Activated CD4-positive, alpha-beta T cell treated with anti-CD3 and anti-CD28 coated beads, Interleukin-2, amount 50 U/mL, for 1 hour (primary cell): ENCODE data around the gene TRAF3.

Source experiments
- DNase-seq: peaks from one replicate; pipeline ENCODE4 v3.0.0-alpha.2; 2020

The TRAF3 gene

DNA sequence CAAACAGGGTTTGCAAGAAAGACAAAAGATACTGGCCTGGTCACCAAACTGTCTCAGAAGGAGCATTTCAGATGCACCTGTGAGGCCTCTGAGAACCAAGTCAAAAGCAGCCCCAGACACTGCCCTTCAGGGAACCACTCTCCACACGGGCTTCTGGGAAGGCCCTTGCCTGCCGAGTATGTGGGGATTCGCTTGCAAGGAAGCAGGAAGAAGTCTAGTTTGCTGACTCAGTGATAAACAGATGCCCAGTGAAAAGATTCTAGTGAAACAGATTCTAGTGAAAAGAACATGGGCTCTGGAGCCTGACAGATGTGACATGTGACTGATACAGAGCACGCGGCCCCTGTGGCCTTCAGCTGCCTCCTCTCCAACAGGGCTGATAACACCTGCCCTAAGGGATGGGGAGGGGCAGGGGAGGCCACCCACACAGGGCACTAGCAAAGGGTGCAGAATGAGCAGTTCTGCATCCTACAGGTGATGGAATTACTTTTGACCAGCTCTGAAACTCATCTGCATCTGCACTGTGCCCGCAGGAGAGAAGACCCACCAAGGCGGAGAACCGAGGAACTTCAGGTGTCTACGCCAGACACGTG lies 164.3 kb downstream of the TRAF3 start:
- no peak for DNase-seq

- no peak for DNase-seq
Measured at GRCh38 chr14:102942069-102942468, 164.8 kb downstream of the TRAF3 start.

DNA sequence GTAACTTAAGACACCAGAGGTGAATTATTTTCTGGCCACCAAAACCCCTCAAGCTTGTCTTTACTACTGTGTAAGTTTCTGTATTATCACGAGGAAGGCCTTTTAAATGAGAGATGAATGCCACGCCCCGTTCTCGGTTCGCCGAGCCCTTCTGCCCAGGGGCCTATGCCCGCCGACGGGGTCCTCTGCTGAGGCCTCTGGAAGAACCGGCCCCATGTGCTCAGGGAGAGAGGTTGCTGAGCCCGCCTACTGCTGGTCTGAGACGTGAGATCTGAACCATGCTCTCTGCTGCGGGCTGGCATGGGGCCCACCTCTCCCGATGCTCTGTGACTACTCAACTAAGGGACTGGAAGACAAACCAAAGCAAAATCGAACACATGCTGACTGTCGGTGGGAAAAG lies 166.2 kb downstream of the TRAF3 start:
- no peak for DNase-seq

DNA sequence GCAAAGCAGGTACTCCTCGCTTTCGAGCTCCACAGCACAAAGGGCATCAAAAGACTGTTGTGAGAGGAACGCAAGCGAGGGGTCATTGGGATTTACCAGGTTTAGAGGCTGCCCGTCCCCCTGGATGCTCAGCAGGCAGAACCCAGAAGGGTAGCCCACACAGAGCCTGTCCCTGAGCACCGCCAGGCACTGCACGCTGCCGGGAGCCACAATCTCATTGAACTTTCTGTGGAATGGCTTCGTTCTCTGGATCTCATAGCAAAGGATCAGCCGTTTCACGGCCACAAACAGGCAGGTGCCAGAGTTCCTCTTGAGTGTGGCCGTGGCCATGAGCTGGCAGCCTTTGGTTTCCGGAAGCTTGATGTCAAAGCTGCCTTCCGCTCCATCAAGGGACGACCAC lies 166.7 kb downstream of the TRAF3 start:
- DNase-seq = no peak

DNA sequence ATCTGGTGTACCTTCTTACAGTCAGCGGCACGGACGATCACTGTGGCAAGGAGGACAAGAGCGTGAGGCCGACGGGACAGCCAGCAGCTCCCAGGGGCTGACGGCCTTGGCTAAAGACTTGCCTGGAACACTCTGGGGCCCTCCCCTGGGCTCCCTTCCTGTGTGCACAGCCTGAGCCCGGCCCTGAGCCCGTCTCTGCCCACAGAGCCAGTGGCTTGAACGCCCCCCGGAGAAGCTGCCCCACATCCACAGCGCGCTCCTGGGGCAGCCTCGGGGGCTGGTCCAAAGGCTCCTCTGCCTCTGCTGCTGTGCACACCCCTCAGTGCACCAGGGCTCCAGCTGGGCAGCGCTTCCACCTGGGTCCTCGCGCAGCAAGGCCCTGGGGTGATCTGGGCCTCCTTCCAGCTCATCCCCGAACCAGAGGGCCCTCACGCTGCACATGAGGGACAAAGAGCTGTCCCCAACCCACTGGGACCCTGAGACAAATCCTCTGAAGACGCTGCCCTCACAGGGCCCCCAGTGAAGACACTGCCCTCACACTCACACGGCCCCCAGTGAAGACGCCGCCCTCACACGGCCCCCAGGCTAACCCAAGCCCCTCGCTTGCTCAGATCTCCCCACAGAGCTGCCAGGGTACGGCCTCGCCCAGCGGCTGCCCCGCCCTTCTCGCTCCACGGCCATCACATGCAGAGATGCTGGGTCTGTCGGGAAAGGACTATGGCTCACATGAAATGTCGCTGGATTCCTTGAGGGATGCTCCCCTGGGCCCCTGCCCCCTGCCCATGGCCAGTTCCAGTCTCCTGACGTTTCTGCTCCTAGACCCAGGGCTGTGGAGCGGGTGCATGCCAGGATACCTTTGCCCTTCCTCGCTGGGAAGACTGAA lies 167.4 kb downstream of the TRAF3 start:
- no peak for DNase-seq

GRCh38 chr14:102945346-102946130 lies 168.3 kb downstream of the TRAF3 start:
- no peak for DNase-seq

DNA sequence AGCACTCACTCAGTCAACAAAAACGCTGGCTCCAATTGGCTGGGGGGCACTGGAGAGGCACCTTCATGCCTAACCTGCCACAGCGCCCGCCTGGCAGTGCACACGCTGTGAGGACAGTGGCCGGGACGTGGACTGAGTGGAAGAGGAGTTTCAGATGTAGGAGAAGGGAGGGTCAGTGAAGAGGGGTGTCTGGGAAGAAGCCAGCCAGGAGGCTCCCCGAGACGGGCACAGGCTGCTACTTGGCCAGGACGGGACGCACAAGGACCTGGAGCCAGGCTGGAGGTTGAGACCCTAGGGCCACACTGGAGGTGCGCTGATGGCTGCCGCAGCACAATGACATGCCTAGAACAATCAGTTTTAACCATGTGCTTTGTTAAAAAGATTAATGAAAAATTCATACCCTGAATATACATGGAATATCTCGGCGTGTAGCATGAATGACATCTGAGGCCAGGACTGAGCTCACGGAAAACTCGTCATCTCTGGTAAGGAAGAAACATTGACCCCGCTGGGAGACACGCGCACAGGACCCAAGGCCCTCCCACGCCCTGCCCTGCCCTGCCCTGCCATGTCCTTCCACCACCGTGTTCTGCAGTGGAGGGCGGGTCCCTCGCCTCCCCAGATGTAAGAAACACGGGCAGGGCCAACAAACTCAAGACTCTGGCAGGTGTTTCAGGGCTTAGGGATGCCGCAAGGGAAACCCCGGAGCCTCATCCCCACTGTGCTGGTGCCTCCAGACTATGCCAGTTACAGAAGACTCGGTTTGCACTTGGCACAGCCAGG lies 170.3 kb downstream of the TRAF3 start:
- DNase-seq = no peak

DNA sequence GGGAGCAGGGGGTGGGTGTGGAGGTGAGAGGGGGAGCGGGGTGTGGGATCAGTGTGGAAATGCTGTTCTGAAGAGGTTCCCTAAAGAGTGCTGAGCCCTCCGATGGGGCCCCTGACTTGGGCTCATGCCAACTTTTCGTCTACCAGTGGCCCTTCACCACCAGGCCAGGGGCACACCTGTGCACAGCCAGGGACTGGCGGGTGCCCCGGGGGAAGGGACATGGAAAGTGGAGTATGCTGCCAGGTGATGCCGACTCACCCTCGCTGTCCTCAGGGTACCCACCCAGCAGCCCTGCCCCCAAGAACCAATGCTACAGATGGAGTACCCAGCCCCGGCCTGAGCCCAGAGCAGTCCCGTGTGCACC lies 171.4 kb downstream of the TRAF3 start:
- no peak for DNase-seq

DNA sequence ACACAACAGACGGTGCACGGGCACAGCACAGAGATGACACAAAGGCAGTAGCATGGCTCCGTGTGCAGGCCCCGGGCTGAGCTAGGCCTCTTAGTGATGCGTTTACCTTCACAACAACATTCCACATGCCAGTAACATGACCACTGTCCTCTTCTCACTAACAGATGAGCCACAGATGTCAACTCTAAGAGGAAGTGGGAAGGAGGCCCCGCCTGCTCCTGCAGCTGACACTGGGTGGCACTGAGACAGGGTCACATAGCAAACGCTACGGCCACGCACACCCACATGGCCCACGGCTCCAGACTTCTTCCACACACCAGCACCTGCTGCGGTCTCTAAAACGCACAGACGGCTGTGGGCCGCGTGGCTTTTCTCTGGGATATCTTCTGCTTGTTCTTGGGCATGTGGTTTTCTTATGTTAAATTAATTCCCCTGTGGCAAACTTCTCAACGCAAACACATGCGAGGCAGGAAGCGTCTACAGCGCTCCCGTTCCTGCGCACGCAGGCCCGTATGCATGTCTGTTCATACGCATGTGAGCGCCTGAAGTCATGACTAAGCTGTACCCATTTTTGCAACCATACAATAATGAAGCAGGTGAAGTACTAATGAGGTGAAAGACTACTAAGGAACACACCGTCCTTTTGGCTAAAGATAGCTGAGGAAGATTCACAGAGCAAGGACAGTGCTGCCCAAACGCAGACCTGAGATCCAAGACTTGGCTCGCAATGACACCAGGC lies 172.0 kb downstream of the TRAF3 start:
- DNase-seq = peak; percentile 19

DNA sequence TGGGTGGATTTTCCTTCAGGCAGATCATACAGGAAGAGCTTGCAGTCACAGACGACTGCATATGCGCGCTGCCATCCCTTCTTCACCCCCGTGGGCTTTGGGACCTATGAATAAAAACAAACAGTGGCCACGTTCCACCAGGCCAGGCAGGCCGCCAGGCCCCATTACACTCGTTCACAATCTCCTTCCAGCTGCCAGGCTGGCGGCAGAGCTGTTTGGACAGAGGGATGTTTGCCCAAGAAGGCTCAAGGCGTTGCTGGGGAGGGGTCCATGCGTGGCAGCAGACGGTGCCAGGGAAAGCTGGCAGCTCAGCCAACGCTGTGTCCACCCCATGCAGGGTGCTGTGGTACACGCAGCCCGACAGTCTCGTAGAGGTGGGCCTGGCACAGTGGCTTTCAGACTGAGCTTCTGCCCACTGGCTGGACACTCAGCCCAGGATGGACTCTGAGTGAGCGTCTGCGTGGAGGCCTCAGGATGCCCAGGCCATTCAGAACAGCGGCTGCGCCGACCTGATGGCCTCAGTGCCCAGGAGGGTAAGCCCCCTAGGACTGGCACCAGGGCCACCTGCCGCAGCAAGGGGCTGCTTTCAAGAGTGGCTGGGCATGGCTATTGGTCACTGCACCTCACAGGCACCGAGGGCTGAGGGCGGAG lies 172.7 kb downstream of the TRAF3 start:
- DNase-seq = no peak

DNA sequence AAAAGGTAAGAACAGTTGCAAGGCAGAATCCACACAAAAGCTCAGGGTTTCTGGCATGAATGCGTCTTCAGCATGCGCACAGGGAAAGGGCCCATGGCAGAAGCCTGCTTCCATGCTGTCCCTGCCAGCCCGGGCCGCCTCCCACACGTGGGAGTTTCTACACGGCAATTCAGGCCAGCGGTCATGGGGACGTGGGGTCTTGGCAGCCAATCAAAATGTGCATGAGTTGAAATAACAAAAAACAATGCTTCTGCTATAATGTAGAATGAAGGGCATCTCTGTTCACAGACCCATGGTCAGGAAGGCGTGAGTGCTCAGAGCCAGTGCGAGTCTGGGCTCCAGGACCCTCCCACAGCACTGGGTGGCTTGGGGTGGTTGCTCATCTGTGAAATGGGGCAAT lies 173.8 kb downstream of the TRAF3 start:
- DNase-seq = no peak

DNA sequence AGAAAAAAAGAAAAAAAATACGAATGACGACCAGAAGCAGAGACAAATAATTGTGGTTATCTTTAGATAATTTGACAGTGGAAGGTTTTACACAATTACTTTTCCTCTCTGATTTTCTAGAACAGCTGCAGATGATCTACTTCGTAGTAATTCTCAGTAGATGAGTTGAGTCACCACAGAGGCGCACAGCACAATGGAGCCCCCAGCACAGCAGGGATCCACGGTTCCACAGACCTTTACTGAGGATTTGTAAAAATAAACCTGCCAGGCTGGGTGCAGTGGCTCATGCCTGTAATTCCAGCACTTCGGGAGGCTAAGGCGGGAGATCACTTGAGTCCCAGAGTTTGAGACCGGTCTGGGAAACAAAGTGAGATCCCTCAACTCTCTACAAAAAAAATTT lies 174.6 kb downstream of the TRAF3 start:
- DNase-seq = no peak

- DNase-seq = no peak
Measured at GRCh38 chr14:102952276-102952675, 175.0 kb downstream of the TRAF3 start.

DNA sequence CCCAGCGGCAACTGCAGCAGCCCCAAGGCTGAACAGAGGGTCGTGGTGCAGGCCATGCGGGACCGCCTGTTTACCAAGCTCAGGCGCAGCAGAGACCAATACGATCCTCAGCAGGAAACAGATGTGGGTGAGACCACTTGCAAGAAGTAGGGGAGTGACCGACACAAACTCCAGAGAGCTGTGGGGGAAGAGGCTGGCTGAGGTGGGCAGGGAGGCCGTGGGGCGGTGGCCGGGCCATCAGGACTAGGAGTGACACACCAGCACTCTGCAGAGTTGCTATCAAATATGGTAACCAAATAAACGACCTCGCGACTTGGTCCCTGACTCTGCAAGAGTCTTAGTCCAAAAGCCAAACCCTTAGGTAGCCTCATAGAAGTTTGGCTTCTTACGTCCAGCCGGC lies 175.9 kb downstream of the TRAF3 start:
- no peak for DNase-seq

GRCh38 chr14:102954081-102954789 lies 177.0 kb downstream of the TRAF3 start:
- no peak for DNase-seq

- DNase-seq = no peak
Measured at GRCh38 chr14:102955636-102956408, 178.6 kb downstream of the TRAF3 start.

DNA sequence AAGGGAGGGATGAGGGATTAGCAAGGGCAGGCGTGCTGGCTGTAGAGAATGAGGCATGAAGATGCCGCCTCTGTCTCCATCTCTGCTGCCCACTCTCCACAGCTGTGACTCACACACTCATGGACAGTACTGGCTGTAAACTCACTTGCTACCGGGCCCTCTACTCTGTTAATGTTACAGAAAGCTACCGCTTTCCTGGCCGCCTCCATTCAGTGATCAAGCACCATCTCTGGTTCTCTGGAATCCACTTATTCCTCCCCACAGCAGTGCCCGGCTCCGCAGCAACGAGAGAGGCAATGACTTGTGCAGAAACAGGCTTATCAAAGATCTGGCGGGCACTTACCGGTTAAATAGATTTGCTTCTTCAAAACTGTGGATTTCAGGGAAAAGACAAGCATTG lies 180.0 kb downstream of the TRAF3 start:
- no peak for DNase-seq

GRCh38 chr14:102958461-102958860 lies 181.2 kb downstream of the TRAF3 start:
- DNase-seq = no peak
